NCI-H2107 (cell line): ENCODE results near the gene CISH.
A peak's percentile ranks its signal among the peaks of the same experiment; 100 is the strongest.

Source experiments
- DNase-seq: peaks from one replicate; lab custom pipeline; 2025; lab: John Stamatoyannopoulos, UW

The CISH gene

GRCh38 chr3:50571486-50571885 lies 40.1 kb downstream of the CISH start:
- no peak for DNase-seq

- DNase-seq = no peak
Measured at GRCh38 chr3:50570508-50571279, 40.9 kb downstream of the CISH start.

- peak; percentile 60 for DNase-seq
Measured at GRCh38 chr3:50568947-50569749, 42.4 kb downstream of the CISH start, which contains the start of gene HEMK1. HEMK1 (plus strand) TSS chr3:50569522; CDS start chr3:50571105, 1,583 bp downstream.

GRCh38 chr3:50567386-50568167 lies 44.0 kb downstream of the CISH start, which contains the start of gene C3orf18:
C3orf18 (minus strand) TSS chr3:50567747; CDS start chr3:50565699, 2,048 bp downstream.
- peak; percentile 40 for DNase-seq

GRCh38 chr3:50567011-50567385 lies 44.6 kb downstream of the CISH start:
- no peak for DNase-seq

GRCh38 chr3:50564321-50564720 lies 47.3 kb downstream of the CISH start:
- no peak for DNase-seq

GRCh38 chr3:50563867-50564266 lies 47.7 kb downstream of the CISH start:
- no peak for DNase-seq

GRCh38 chr3:50562861-50563260 lies 48.7 kb downstream of the CISH start:
- no peak for DNase-seq

GRCh38 chr3:50559702-50560101 lies 51.9 kb downstream of the CISH start:
- DNase-seq = no peak

- no peak for DNase-seq
Measured at GRCh38 chr3:50557915-50558314, 53.7 kb downstream of the CISH start.

- no peak for DNase-seq
Measured at GRCh38 chr3:50557106-50557505, 54.5 kb downstream of the CISH start.
